ENCODE results near the gene SLC25A1. TPM values are rescaled to one million over a fixed set of nuclear protein-coding genes. Genes with fewer than 3 reads are reported as not detected.
A peak's percentile ranks its signal among the peaks of the same experiment; 100 is the strongest.
"Not testable (repeated sequence)": the region's sequence is repeated elsewhere in the genome, so short reads cannot be mapped to it uniquely, and the experiment has no call there.

The SLC25A1 gene
- total RNA-seq, 2 donors from 2014 or later, result 46.2 to 47.8 TPM

DNA sequence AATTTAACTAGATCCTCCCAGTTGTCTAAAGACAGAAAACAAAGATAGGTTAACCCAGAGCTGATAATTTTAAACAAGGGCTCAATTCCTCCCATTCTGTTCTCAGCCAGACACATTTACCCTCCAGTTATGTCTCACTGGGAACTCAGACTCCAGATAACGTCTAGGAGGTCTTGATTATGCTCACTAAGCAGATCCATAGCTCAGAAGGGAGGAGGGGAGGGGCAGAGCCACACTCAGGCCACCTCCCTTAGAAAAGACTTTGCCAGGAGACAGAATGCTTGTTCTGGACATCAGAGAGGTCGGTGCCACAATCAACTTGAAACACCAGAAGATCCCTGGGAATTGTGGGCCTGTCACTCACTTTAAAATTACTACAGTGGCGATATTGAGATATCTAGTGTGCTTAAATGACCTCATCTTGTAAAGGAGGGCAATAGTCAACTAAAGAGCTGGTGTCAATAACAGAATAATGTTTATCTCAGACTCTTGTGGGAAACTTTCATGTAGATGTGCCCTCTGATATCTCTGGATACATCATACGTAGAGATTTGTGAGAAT, 29.8 kb upstream of the SLC25A1 start:
- no peak for DNase-seq (ENCODE audit: low spot score)
- intact Hi-C loops (cut with DNase I), result no loop called here

DNA sequence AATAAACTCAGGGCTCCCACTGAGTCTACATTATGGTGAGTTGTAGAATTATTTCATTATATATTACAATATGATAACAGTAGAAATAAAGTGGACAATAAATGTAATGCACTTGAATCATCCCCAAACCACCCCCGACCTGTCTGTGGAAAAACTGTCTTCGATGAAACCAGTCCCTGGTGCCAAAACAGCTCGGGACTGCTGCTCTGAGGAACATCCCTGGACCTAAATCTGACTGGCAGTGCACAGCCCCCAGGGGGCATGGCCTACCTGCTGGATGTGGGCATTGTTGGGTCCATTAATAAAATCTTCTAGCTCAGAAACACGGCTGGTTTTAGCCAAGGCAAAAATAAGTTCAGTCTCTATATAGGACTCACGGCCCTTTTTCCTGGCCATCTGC, 29.3 kb upstream of the SLC25A1 start:
- intact Hi-C loops (cut with DNase I), result no loop called here
- DNase-seq (ENCODE audit: low spot score), result peak; percentile 47

DNA sequence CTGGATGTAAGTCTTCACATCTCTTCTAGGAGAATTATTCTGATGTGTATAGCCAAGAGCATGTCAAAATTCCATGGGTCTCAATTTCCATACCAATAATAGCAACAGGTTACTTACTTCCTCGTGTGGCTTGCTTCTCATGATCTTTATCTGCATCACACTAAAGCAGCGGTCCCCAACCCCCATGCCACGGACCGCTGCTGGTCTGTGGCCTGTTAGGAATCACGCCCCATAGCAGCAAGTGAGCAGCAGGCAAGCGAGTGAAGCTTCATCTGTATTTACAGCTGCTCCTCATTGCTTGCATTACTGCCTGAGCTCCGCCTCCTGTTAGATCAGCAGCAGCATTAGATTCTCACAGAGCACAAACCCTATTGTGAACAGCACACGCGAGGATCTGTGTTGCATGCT, 28.9 kb upstream of the SLC25A1 start:
- DNase-seq (ENCODE audit: low spot score), result no peak
- intact Hi-C loops (cut with DNase I), result no loop called here

DNA sequence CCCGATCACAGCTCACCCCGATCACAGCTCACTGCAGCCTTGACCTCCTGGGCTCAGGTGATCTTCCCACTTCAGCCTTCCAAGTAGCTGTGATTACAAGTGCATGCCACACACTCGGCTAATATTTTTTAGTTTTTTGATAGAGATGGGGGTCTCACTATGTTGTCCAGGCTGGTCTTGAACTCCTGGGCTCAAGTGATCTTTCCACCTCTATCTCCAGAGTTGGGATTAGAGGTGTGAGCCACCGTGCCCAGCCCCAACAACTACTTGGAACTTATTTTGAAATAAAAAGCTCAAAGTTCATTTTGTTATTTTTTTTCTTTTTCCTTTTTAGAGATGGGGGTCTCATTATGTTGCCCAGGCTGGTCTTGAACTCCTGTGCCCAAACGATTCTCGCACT, 27.8 kb upstream of the SLC25A1 start:
- intact Hi-C loops (cut with DNase I), result no loop called here

DNA sequence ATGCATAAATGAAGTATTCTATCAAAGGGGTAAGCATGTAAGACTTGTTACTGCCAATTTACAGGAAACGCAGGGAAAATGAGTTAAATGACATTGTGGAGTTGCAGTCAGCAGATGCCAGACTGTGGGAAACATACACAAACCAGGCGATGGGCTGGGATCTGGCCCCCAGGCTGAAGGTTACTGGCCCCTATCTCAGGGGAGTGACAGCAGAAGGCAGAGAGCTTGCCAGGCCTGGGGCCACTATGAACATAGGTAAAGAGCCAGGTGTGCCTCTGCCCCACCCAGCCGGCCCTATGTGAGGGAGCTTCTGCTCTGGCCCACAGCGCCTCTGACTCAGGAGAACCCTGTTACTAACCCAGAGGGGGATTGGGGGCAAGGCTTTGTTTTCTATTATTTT, 26.1 kb upstream of the SLC25A1 start:
- intact Hi-C loops (cut with DNase I), result no loop called here
- peak; percentile 23 for DNase-seq (ENCODE audit: low spot score)

More for the DNA sequence above, 27.8 kb upstream of the SLC25A1 start:
- peak; percentile 13 for DNase-seq (ENCODE audit: low spot score)

DNA sequence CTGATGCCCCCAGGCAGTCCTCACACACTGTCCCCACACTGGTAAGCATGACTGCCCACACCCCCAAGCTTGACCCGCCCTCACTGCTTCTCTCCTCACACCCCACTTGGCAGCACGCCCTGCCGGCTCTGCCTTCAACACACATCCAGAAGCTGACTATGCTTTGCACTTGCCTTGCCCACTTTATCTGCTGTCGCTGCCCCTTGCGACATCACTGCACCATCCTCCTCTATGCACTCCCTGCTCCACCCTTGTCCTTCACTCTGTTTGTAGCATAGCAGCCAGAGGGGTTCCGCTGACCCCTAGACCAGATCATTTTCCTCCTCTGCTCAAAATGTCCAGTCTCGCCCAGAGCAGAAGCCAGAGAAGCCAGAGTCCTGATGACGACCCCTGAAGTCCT, 25.3 kb upstream of the SLC25A1 start:
- peak; percentile 54 for DNase-seq (ENCODE audit: low spot score)
- intact Hi-C loops (cut with DNase I), result no loop called here

DNA sequence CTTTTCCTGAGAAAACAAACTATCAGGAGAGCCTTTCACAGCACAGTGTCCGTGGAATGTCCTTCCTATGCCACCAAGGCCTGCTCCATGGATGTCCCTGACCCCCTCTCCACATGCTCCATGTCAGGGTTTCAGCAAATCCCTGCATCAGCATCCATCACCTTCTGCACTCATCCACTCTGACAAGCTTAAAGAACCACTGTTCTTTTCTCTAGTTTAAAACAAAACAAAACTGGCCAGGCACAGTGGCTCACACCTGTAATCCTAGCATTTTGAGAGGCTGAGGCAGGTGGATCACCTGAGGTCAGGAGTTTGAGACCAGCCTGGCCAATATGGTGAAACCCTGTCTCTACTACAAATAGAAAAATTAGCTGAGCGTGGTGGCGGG, 24.3 kb upstream of the SLC25A1 start:
- DNase-seq (ENCODE audit: low spot score); intact Hi-C loops (cut with DNase I): not testable (repeated sequence)

DNA sequence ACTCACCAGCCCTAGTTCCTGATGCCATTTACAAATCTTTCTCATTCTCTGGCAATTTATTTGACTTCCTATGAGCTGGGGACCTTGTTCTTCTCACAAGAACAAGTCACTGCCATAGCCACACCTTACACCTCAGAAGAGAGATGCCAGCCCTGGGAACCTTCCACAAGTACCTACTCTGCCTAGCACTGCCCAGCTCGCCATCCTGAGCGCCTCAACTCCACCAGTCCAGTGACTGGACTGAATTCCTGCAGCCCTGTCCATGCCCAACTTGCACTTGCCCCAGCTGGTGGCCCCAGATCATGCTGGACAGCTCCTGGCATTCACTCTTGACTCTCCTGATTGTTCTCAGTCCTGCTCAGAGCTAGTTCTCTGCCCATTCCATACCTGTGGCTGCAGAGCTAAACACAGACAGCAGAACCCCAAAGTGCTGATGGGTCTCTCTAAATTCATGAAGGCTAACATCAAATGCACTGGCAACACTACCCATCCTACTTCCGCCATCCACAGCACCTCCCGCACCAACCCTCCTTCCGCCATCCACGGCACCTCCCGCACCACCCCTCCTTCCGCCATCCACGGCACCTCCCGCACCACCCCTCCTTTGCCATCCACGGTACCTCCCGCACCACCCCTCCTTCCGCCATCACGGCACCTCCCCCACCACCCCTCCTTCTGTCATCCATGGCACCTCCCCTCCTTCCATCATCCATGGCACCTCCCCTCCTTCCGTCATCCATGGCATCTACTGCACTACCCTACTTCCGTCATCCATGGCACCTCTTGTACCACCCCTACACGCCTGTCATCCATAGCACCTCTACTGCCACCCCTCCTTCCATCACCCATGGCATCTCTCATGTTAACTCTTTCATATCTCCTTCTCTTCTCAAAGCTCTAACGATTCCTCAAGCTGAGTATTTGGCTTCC, 23.6 kb upstream of the SLC25A1 start:
- intact Hi-C loops (cut with DNase I), result no loop called here
- DNase-seq (ENCODE audit: low spot score), result peak; percentile 81

DNA sequence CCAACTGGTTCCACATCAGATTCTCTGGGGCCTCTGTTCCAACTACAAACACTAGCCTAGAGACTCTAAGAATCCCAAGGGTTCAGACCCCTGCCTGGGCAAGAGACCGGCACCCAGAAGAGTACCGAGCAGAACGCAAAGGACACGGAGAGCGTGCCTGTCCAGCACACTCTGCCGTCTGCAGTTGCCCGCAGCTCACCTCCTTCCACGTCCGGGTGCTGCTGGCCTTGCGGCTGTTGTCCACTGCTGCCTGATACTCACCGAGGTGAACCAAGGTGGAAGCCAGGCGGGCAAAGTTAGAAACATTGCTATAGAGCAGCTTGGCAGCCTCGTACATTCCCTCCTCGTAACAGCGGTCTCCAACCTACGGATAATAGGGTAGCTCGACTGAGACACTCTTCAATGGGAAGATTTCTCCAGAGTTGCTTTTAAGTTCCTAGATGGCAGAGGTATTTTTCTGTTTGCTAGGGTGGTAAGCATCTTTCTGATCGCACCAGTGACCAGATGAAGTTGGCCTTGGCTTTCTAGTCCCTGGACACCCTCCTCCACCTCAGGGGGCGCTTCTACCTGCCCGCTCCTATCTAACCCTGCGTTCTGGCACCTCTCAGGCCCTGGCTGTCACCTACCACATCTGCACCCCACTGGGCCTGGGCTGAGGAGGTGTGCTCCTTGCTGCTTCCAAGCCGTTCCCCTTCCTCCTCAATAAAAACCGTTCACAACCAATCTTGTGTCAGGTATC, 22.8 kb upstream of the SLC25A1 start:
- peak; percentile 54 for DNase-seq (ENCODE audit: low spot score)
- intact Hi-C loops (cut with DNase I), result no loop called here

DNA sequence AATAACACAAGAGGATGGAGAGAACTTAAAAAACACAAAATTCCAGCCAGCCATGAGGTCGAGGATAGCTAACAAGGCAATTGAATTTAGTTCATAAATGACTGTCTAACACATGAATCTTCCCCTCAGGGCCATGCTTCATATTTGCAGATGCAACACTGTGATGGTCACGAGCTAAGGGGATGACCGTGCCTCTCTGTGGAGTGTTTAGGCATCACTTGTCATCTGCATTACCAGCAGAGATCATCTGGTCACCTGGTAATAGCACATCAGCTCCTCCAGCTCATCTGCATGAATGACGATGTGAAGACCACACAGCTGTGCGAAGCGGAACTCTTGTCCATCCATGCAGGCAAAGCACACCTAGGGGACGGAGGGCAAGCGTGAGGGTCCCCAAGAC, 20.9 kb upstream of the SLC25A1 start:
- intact Hi-C loops (cut with DNase I), result no loop called here
- DNase-seq (ENCODE audit: low spot score), result peak; percentile 45

DNA sequence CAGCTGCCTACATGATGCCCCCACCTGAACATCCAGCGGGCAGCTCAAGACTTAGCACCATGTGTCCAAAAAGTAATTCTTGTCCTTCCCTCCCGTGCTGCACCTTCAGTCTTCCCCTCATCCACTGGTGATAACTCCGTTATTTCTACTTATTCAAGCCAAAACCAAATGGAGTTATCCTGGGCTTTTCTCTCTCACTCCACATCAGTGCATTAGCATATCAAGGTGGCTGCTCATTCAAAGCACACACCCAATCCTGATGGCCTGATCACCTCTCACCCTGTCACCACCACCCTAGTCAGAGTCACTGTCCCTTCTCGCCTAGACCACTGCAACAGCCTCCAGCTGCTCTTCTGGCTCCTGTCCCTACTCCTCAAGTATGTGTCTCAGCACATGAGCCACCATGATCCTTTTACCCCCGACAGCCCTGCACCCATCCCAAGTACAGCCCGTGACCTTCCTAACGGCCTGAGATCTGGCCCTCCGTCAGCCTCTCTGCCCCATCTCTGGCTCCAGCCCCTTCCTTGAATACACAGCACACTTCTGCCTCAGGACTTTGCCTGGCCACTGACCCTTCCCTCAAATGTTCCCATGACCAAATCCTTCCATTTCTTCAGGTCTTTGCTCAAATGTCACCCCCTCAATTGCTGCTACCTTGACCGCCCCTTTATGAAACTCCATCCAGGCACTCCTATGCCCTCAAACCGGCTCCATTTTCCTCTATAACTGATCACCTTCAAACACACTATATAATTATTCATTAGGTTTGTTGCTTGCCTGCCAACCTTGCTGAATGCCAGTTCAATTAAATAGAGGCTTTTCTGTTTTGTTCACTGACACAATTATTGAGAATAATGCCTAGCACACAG, 19.7 kb upstream of the SLC25A1 start:
- intact Hi-C loops (cut with DNase I), result no loop called here
- DNase-seq (ENCODE audit: low spot score), result peak; percentile 12

DNA sequence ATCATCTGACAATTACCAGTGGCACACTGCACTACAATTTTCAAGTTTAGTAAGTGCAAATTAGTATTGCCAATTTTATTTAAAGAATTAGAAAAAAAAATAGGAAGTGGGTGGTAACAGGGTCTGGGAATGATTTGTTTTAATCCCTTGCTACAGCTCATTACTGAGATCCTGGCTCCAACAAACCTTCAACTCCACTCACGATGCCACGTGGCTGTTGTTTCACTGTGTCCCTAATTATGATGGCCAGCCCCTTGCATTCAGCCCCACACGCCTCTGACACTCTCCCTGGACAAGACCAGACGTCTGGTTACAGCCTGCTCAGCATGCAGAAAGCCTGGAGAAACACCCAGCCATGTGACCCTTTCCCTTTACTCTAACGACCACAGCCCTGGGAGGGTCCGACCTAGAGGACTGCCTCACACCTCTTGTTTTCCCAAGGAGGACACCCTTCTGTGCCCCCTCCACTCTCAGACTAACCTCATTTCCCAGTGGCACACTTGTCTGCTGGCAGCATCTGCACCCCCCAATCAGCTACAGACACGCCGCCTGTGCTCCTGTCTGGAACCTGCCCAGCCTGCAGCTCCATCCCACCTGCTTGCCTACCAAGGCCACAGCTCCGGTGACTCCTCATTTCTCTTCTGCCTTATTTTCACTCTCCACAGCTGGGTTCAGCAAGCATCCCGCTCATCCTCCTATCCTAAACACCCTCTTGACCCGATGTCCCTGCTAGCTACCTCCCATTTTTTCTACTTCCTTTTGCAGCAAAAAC, 18.5 kb upstream of the SLC25A1 start:
- intact Hi-C loops (cut with DNase I), result no loop called here

DNA sequence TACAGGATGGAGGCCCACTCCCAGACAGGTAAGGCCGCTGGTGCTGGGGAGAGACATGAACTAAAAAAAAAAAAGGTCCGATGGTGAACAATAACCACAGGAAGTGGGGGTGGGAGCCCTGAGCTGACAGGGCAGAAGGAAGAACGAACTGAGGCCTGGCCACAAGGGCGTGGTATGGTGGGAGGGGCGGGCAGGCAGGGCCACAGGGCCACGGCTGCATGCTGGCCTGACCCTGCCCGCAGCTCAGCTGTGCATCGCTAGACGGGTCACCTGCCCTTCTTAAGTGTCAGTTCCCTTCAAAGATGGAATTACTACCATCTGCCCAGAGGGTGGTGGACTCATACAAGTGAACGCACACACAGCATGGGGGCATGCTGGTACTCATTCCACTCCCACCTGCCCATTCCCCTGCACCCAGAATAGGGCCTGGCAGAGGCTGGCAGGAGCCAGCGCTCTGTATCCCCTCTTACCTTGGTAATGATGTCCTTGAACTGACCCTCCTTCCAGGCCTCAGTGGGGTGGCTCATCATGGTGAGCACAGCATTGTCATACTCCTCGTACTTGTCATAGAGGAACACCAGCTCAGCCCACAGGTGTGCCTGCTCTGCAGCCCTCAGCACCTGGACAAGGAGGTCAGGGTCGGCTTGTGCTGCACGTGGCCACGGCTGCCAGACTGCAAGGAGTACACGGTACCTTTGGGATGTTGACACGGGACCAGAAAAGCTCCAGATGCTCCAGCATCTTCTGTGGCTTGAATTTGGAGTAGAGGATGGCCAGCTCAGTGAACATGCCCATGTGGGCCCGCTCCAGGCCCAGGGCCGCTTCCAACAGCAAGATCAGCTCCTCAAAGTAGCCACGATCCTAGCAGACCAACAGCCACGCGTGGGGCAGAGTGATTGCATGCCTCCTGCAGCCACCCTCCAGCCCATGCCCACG, 17.5 kb upstream of the SLC25A1 start:
- DNase-seq (ENCODE audit: low spot score), result peak; percentile 72
- intact Hi-C loops (cut with DNase I), result no loop called here

More for the DNA sequence above, 18.5 kb upstream of the SLC25A1 start:
- DNase-seq (ENCODE audit: low spot score), result peak; percentile 62

DNA sequence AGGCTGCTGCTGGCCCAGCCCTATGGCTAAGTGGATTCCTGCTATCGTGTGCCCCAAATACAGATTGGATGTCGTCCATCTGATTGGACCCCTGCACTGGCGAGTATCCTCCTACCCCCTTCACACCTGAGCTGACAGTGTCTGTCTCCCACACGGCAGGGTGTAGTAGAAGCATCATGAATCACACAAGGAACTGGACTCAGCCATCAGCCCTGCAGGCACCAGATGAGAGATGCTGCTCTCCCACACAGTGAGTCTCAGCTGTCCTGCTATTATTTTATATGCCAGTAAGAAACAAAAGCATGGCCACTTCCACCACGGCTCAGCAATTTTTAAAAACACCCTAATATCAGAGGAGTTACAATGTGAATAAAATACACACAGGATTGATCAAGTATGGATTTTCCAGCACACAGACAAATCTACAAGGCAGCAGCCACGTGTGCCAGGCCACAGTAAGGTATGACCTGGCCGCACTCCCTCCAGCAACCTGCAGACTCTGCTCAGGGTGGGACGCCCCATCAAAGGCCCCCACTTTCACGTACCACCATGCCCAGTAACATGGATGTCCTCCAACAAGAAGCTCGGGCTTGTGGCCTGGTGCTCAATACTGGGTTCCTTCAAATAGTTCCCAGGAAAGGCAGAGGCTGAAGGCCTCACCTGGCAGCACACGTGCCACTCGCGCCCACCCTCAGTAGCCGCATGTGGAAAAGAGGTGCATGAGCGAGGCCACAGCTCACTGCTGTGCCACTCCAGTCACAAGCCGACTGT, 16.4 kb upstream of the SLC25A1 start:
- DNase-seq (ENCODE audit: low spot score), result peak; percentile 52
- intact Hi-C loops (cut with DNase I), result no loop called here

DNA sequence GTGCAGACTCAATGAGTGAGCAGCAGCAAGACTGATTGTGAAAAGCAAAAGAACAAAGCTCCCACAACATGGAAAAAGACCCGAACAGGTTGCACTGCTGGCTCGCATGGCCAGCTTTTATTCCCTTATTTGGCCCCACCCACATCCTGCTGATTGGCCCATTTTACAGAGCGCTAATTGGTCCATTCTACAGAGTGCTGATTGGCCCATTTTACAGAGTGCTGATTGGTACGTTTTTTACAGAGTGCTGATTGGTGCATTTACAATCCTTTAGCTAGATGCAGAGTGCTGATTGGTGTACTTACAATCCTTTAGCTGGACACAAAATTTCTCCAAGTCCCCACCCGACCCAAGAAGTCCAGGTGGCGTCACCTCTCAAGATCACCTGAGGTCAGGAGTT, 15.3 kb upstream of the SLC25A1 start:
- DNase-seq (ENCODE audit: low spot score), result no peak
- intact Hi-C loops (cut with DNase I), result no loop called here

DNA sequence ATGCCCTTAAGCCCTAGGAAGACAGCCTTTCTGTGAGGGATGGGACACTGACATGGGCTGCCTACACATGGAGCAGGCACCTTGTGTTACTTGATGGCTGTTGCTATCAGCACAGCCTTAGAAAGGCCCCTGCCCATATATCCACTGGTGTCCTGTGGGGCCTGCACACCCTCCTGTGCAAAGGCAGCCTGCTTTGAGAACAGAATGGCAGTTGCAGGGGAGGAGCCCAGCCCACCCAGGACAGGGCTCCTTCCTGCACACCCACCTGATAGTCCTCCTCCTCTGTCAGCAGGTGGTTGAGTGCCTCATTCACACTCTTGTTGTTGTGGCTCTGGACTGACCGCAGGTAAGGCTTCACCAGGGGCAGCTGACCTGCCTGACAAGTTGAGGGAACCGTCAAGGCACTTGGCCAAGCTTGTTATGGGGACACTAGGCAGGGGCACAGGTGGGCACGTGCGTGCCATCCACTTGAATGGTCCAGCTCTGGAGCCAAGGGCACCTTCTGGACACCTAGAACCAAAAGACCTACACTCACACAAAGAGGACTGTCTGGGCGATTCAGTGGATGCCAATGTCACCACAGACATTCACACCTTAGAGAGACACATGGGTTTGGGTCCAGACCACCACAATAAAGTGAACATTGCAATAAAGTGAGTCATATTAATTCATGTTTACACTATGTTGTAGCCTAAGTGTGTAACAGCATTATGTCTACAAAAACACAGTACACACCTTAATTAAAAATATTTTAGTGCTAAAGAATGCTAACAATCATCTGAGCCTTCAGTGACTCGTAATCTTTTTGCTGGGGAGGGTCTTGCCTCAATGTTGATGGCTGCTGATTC, 9.4 kb upstream of the SLC25A1 start:
- DNase-seq (ENCODE audit: low spot score), result no peak
- intact Hi-C loops (cut with DNase I), result no loop called here

Measured in posterior vena cava (tissue), 2 donors.